Activated CD8-positive, alpha-beta T cell treated with anti-CD3 and anti-CD28 coated beads for 36 hours (primary cell): ENCODE results near the gene UBA7. TPM values are rescaled to one million over a fixed set of nuclear protein-coding genes. Genes with fewer than 3 reads are reported as not detected.

Experiments used
- ATAC-seq: fragments of 200-7000 bp; cut with Tn5 transposase; one replicate; pipeline ENCODE4 v1.10.0; 2021; ENCODE audit warnings: mild to moderate bottlenecking, moderate library complexity
- CTCF ChIA-PET: fragments of 350-600 bp; sonication (Branson Sonifier 250); formaldehyde crosslinking; loops from one replicate; lab custom pipeline; 2021; ENCODE audit warnings: antibody characterized with exemption; lab: Charles Lee
- POLR2A ChIA-PET: fragments of 350-600 bp; sonication (Branson Sonifier 250); formaldehyde crosslinking; loops from one replicate; lab custom pipeline; 2021; ENCODE audit warnings: antibody characterized with exemption; lab: Charles Lee
- DNase-seq: peaks from one replicate; pipeline ENCODE4 v3.0.0-alpha.2; 2020
- H3K27ac Mint-ChIP-seq: one replicate; pipeline ENCODE4 v1.8.0; 2021; ENCODE audit warnings: mild to moderate bottlenecking, mixed read lengths
- H3K27me3 Mint-ChIP-seq: one replicate; pipeline ENCODE4 v1.8.0; 2021; ENCODE audit warnings: mixed read lengths
- H3K36me3 Mint-ChIP-seq: one replicate; pipeline ENCODE4 v1.8.0; 2021; ENCODE audit warnings: low read depth, mixed read lengths
- H3K4me1 Mint-ChIP-seq: one replicate; pipeline ENCODE4 v1.8.0; 2021; ENCODE audit warnings: low read depth, mixed read lengths
- H3K4me3 Mint-ChIP-seq: one replicate; pipeline ENCODE4 v1.8.0; 2021; ENCODE audit warnings: mild to moderate bottlenecking, moderate library complexity, mixed read lengths
- H3K9me3 Mint-ChIP-seq: one replicate; pipeline ENCODE4 v1.8.0; 2021; ENCODE audit warnings: mixed read lengths
- intact Hi-C: fragments of 100-400 bp; cut with micrococcal nuclease; formaldehyde crosslinking; loops from one replicate; pipeline ENCODE4 v1.10.0; 2022
- total RNA-seq, 2 experiments: library from RNA; stranded (reverse); gene quantifications; one replicate each; pipeline ENCODE4 v1.2.3, GENCODE V29; 2021
- TF ChIP-seq, protein P1 (sequence below): fragments of 200-600 bp; IDR thresholded peaks from one replicate; pipeline ENCODE4 v1.8.0; 2022; ENCODE audit warnings: antibody characterized with exemption, mild to moderate bottlenecking

UBA7 gene
- total RNA-seq, 2 experiments from 2014 or later, result 69.9 to 72.3 TPM

DNA sequence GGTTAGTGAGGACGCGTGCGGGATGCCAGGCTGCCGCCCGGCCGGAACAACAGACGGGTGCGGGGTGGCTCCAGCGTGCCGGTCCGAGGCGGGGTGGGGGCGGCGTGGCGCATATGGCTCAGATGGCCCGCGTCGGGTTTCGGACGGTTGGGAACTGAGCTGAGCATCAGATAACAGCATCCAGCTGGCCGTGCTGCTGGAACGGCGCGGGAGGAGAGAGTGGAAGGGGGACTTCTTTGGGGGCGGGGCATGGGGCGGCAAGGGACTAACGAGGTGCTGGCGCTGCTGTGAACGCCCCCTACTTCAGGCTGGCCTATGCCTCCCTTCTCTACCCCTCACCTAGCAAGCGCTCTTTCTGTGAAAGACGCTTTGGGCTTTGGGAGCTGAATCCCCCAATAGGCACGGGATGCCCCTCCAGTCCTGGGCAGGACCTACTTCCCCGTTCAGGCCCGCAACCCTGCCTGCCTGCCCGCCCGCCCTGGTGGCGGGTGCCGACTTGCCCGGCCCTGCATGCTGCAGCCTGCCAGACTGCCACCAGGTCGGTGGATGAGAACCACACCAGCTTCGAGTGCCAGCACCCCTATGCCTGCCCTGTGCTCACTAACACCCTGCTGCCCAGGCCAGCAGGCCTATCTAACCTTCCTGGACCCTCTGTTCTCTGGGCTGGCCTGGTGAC is 10.2 kb downstream of the UBA7 start:
- peaks cover 44% of the 10 kb centered on the region for H3K4me1 Mint-ChIP-seq
- ChIA-PET POLR2A (interaction anchor here (0.8 to 6.0 kb wide), 15 partner anchors 9 to 285 kb away, joined by 3 to 37 read pairs (median 5); partner anchors contain the start of genes AMIGO3, IP6K1, RBM5 and UBA7), CTCF (interaction anchor here (0.7 to 20.5 kb wide), 27 partner anchors 9 to 359 kb away, joined by 3 to 412 read pairs (median 5); partner anchors contain the start of genes GMPPB, IP6K1, MON1A and RBM6)
- H3K36me3 Mint-ChIP-seq, result no peaks in the 10 kb centered on the region
- TF ChIP-seq, protein P1, sequence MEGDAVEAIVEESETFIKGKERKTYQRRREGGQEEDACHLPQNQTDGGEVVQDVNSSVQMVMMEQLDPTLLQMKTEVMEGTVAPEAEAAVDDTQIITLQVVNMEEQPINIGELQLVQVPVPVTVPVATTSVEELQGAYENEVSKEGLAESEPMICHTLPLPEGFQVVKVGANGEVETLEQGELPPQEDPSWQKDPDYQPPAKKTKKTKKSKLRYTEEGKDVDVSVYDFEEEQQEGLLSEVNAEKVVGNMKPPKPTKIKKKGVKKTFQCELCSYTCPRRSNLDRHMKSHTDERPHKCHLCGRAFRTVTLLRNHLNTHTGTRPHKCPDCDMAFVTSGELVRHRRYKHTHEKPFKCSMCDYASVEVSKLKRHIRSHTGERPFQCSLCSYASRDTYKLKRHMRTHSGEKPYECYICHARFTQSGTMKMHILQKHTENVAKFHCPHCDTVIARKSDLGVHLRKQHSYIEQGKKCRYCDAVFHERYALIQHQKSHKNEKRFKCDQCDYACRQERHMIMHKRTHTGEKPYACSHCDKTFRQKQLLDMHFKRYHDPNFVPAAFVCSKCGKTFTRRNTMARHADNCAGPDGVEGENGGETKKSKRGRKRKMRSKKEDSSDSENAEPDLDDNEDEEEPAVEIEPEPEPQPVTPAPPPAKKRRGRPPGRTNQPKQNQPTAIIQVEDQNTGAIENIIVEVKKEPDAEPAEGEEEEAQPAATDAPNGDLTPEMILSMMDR, result no peak
- intact Hi-C loops, result loop anchor here (2.0 to 5.0 kb wide), 2 partner anchors 35 to 104 kb away; no protein-coding TSS in a partner anchor
- H3K27ac Mint-ChIP-seq, result peak overlapping the region; percentile 20
- DNase-seq (peak; percentile 58), ATAC-seq (peak; percentile 24)
- H3K9me3 Mint-ChIP-seq, result no peaks in the 10 kb centered on the region
- H3K27me3 Mint-ChIP-seq, result peaks cover 2% of the 10 kb centered on the region
- H3K4me3 Mint-ChIP-seq, result peak overlapping the region; percentile 78

DNA sequence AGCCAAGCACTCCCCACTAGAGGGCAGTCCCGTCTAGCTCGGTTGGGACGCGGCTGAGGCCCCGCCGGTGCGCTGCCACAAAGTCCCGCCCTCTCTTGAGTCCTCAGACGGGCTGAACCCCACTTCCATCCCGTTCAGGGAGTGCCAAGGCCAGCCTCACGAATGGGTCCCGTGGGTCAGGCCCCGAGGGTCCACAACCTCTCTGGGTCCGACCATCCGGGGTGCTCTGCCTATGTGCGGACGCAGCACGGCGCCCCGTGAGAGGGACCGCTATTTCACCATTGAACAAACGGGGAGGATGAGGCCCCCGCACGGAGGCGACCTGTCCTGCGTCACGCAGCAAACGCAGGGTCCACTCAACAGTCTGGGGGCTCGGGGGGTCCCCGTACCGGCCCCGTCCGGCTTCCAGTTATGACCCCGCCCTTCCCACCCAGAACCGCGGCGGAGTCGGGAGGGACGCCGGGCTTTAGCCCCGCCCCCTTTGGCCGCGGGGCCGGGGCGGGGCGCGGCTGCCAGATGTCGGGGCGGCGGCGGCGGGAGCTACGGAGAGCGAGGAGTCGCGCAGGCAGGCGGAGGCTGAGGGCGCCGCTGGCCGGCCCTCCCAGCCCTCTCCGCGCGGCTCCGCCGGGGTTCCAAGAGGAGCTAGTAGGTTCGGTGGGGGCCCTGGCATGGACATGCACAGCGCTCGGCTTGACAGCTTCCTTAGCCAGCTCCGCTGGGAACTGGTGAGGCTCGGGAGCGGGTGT is 10.9 kb downstream of the UBA7 start, which contains the start of gene INKA1:
Gene INKA1 (plus strand): TSS at position 543 of the 746 bp plus-strand sequence. CDS start 132 bp downstream, at position 675.
- Mint-ChIP-seq H3K4me1 (peaks cover 37% of the 10 kb centered on the region), H3K27ac (peak within 1 kb of the TSS; percentile 78), H3K36me3 (no peaks in the 10 kb centered on the region), H3K4me3 (peak within 1 kb of the TSS; percentile 78), H3K9me3 (no peaks in the 10 kb centered on the region), H3K27me3 (peaks cover 2% of the 10 kb centered on the region)
- ATAC-seq, result peak; percentile 82
- TF ChIP-seq, protein P1, result peak; percentile 89
- DNase-seq, result peak; percentile 92
- intact Hi-C loops, result loop anchor here (2.0 to 5.0 kb wide), 2 partner anchors 36 to 104 kb away; no protein-coding TSS in a partner anchor
- POLR2A ChIA-PET, result interaction anchor here (0.9 to 6.0 kb wide), 14 partner anchors 10 to 286 kb away, joined by 3 to 37 read pairs (median 5); partner anchors contain the start of genes AMIGO3, IP6K1, RBM5 and UBA7
- CTCF ChIA-PET, result interaction anchor here (0.7 to 20.5 kb wide), 33 partner anchors 10 to 358 kb away, joined by 3 to 412 read pairs (median 5); partner anchors contain the start of genes GMPPB, IP6K1, MON1A and RBM6

DNA sequence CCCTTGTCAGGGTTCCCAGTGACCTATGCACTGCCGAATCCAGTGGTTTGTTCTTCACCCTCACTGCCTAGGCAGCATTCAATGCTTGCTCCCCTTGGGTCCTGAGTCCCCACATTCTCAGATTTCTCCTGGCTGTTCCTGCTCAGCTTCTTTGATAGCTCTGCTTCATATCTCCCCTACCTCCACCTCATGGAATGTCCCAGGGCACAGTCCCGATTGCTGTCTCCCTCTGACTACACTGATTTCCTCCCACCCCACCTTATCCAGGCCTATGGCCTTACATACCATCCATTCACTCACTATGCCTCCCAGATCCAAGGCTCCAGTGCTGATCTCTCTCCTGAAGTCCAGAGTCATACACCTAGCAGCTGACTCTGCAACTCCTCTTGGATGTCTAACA is 12.6 kb downstream of the UBA7 start:
- H3K27ac Mint-ChIP-seq, result no peak overlapping the region
- no peaks in the 10 kb centered on the region for H3K9me3 Mint-ChIP-seq
- peaks cover 2% of the 10 kb centered on the region for H3K27me3 Mint-ChIP-seq
- ChIA-PET CTCF (interaction anchor here (1.5 to 20.5 kb wide), 5 partner anchors 11 to 100 kb away, joined by 3 to 412 read pairs (median 12); partner anchors contain the start of gene UBA7), POLR2A (interaction anchor here (0.6 to 6.0 kb wide), 4 partner anchors 15 to 535 kb away, joined by 3 to 37 read pairs (median 4); partner anchors contain the start of gene IP6K1)
- ATAC-seq (no peak), DNase-seq (no peak)
- H3K36me3 Mint-ChIP-seq, result no peaks in the 10 kb centered on the region
- TF ChIP-seq, protein P1, result no peak
- peaks cover 20% of the 10 kb centered on the region for H3K4me1 Mint-ChIP-seq
- H3K4me3 Mint-ChIP-seq, result no peak overlapping the region
- intact Hi-C loops, result loop anchor here (5.0 kb wide), 1 partner anchor 106 kb away; no protein-coding TSS in a partner anchor

DNA sequence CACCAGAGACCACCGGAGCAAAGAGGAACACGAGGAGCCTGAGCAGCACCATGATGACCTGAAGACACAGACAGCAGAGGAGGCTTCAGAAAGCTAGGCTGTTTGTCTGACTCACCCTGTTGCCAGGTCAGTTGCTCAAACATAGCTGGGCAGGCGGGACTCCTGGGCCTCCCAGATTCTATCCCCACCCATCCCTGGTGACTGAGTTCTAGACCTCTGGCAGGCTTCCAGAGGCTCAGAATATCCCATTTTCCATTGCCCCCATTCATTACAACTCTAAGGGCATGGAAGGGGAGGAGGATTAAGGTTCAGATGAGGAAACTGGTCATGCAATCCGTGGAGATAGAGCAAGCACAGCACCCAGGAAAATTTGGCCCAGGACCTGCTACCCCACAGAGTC is 14.0 kb downstream of the UBA7 start, which contains the start of gene CDHR4:
Gene CDHR4 (minus strand): TSS at position 113 of the 400 bp plus-strand sequence. CDS start 61 bp downstream, at position 52.
- CTCF ChIA-PET, result interaction anchor here (0.9 to 20.5 kb wide), 2 partner anchors 12 to 40 kb away, joined by 3 to 412 read pairs; no protein-coding TSS in a partner anchor
- Mint-ChIP-seq H3K9me3 (no peaks in the 10 kb centered on the region), H3K4me1 (peaks cover 7% of the 10 kb centered on the region), H3K36me3 (no peaks in the 10 kb centered on the region), H3K27ac (no peak within 1 kb of the TSS), H3K27me3 (peaks cover 2% of the 10 kb centered on the region), H3K4me3 (no peak within 1 kb of the TSS)
- TF ChIP-seq, protein P1, result no peak
- intact Hi-C loops, result loop anchor here (5.0 kb wide), 1 partner anchor 108 kb away; no protein-coding TSS in a partner anchor
- DNase-seq (no peak), ATAC-seq (no peak)
- POLR2A ChIA-PET, result interaction anchor here (1.4 to 1.8 kb wide), 2 partner anchors 9 to 13 kb away, joined by 4 to 5 read pairs; partner anchors contain the start of gene IP6K1
